HG03280 (cell line): ENCODE data around the gene SDS.
A peak's percentile ranks its signal among the peaks of the same experiment; 100 is the strongest.

Source experiments
- ATAC-seq: cut with Tn5 transposase; IDR thresholded peaks from one replicate; pipeline ENCODE4 v1.9.1; 2021; ENCODE audit warnings: mild to moderate bottlenecking, moderate library complexity; ENCODE audit not compliant: unreplicated experiment

SDS gene

DNA sequence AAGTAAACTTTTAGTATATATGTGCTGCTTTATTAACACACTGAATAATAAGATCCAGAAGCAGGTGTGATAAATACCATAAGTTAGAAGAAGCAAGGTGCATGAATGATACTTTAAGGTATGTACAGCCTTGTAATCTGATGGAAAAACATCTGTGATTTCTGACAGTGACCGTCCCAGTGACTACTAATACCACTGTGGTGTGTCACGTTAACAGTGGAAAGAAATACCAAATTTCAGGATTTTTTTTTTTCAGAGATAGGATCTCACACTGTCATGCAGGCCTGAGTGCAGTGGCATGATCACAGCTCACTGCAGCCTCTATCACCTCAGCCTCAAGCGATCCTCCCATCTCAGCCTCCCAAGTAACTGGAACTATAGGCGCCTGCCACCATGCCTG lies 21.5 kb downstream of the SDS start:
- no peak for ATAC-seq

DNA sequence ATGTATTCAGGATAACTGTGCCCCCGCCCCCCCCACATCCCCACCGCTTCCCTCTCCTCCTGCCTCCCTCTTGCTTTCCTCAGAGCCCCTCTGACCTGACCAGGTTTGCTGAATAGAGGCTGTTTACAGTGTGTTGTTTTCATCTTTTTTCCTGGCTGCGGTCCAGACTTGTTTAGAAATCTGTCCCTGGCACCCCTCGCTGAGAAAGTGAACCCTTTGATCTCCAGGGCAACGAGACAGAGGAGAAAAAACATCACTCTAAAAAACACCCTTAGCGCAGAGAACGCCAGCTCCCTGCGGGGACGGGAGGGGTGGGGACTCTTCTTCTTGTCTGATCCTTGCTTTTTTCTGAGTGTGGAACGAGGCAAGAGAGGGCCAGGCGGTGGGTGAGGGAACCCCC lies 22.5 kb downstream of the SDS start:
- ATAC-seq, result no peak

DNA sequence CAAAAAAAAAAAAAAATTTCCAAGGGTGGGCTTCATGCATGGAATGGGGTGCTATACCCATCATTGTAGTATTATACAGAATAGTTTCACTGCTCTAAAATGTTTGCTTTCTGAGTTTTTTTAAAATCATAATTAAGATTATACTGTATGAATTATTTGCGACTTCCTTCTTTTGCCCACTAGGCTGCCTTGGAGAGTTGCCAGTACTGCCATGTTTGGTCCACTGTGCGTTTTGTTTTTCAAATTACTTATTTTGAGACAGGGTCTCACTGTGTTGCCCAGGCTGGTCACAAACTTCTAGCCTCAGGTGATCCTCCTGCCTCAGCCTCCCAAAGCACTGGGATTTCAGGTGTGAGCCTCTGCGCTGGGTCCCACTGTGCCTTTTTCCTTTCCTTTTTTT lies 25.4 kb downstream of the SDS start:
- no peak for ATAC-seq

DNA sequence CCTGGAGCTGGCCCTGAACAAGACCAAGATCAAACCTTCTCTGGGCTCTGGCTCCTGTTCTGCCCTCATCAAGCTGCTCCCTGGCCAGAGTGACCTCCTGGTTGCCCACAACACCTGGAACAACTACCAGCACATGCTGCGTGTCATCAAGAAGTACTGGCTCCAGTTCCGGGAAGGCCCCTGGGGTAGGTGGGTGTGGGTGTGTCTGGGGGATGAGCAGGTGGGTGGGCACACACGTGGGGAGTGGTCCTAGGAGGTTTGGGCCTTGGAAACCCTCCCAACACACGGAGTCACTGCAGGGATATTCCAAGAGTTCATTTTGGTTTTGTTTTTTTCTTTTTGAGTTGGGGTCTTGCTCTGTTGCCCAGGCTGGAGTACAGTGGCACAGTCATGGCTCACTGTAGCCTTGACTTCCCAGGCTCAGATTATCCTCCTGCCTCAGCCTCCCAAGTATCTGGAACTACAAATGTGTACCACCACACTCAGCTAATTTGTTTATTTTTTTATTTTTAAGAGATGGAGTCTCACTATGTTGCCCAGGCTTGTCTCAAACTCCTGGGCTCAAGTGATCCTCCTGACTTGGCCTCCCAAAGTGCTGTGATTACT lies 28.8 kb downstream of the SDS start:
- no peak for ATAC-seq

DNA sequence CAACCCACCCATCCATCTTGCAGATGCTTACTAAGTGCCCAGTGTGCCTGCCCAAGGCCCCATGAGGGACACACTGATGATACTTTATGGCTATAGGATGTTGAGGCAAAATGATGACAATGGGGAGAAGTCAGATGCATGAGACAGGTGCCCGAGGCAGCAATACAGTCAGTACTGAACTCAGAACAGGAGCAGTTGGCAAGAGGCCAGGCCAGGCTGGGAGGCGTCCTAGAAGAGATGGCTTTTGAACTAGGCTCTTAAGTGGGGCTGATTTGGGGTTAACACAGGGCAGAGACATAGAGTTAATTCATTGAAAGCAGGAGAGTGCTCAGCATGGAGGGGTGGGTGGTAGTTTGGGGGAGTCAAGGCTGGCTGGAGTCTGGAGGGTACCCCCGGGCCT lies 29.7 kb downstream of the SDS start:
- no peak for ATAC-seq

DNA sequence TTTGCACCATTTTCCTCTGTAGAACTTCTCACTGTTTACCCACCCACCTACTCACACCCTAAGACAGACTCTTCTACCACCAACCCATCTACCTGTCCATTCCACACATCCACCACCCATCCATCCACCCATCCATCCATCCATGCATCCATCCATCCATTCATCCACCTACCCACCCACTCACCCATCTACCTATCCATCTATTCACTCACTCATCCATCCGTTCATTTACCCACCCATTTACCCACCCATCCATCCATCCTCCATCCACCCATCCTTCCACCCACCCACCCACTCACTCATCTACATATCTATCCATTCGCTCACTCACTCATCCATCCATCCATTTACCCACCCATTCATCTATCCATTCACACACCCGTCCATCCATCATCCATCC lies 30.2 kb downstream of the SDS start:
- no peak for ATAC-seq

DNA sequence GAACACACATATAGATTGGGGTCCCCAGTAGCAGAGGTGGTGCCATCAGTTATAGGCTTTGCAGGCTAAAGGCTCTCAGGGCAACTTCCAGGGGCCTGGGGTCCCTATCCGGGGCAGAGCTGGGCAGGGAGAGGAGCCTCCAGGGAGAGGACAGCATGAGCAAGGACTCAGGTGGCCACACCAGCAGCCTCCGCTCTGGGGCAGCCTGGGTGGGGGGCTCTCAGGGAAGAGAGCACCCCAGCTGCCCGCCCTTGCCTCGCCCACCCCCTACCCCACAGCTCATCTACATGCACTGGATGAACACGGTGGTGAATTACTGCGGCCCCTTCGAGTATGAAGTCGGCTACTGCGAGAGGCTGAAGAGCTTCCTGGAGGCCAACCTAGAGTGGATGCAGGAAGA lies 31.3 kb downstream of the SDS start:
- no peak for ATAC-seq

DNA sequence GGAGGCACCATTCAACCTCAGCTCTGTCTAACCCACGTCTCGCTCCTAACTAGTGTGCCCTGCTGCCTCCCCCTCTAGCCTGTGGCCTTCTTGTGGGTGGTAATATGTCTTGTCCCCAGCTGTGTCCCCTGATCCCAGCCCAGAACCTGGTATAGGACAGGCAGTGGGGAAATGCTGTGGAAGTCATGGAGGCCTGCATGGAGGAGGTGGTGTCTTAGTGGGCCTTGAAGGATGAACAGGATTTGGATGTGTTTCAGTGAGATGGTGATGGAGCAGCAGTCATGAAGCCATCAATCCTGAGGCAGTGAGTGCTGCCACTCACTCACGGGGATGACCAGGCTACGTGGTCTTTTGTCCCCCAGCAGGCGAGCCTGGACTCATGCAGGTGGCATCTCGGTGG lies 31.9 kb downstream of the SDS start:
- no peak for ATAC-seq

DNA sequence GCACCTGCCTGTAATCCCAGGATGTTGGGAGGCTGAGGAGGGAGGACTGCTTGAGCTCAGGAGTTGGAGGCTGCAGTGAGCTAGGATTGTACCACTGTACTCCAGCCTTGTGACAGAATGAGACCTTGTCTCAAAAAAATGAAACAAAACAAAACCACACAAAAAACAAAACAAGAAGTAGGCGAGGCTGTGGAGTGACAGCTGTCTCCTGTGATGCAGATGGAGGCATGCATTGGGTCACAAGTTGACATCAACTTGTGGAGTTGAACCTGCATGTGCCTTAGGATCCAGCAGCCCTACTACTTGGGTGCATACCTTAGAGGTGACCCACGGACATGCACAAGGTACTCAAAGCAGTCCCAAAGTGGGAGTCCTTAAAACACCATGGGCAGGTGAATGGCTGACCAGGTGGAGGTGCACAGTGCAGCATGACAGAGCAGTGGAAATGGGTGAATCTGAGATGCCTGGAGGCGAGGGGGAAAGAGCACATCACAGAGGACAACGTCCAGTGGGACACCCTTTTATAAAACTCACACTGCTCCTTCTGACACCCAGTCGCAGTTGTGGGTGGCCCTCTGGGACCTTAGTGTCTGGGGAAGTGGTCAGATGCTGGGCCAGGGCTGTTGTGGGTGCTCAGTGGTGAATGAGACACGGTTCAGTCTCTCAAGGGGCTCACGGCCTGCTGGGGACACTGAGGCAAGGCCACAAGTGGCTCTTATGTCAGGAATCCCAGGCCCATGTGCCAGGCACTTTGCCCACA lies 32.6 kb downstream of the SDS start:
- ATAC-seq, result no peak

DNA sequence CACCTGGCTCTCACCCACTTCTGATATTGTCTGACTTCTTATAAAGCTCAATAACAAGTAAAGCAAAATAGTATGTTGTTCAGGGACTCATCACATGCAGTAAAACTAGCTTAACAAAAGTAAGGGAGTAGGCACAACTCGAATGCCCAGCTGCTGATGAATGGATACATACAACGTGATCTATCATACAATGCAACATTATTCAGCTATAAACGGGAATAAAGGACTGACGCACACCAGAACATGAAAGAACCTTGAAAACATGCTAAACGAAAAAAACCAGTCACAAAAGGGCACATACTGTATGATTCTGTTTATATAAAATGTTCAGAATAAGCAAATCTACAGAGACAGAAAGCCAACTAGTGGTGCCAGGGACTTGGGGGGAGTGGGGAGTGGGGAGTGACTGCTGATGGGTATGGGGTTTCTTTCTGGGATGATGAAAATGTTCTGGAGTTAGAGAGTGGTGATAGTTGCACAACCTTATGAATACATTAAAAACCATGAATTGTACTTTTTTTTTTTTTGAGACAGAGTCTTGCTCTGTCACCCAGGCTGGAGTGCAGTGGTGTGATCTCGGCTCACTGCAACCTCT lies 34.2 kb downstream of the SDS start:
- no peak for ATAC-seq

DNA sequence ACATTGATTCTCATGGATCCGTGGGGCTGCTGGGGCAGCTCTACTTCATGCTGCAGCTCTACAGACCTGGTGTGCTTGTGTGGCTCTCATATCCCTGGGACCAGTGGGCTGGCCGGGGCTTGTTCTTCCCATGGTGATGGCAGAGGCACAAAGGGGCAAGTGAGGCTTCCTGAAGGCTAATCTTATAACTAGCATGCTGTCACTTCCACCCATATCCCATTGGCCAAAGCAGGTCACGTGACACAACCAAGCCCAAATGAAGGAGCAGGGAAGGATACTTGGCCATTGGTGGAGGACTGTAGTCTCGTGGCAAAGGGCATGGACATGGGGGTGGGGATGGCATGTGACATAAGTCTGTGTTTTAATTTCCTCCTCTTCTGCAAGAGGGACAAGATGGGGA lies 35.4 kb downstream of the SDS start:
- no peak for ATAC-seq

DNA sequence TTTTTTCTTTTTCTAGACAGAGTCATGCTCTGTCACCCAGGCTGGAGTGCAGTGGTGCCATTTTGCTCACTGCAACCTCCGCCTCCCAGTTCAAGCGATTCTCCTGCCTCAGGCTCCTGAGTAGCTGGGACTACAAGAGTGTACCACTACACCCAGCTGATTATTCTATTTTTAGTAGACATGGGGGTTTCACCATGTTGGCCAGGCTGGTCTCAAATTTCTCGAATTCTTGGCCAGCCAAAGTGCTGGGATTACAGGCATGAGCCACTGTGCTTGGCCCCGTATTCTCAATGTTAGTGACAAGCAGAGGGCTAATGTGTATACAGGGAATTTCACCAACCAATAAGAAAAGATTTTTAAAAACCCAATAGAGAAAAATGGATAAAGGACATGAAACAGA lies 36.9 kb downstream of the SDS start:
- ATAC-seq, result no peak

DNA sequence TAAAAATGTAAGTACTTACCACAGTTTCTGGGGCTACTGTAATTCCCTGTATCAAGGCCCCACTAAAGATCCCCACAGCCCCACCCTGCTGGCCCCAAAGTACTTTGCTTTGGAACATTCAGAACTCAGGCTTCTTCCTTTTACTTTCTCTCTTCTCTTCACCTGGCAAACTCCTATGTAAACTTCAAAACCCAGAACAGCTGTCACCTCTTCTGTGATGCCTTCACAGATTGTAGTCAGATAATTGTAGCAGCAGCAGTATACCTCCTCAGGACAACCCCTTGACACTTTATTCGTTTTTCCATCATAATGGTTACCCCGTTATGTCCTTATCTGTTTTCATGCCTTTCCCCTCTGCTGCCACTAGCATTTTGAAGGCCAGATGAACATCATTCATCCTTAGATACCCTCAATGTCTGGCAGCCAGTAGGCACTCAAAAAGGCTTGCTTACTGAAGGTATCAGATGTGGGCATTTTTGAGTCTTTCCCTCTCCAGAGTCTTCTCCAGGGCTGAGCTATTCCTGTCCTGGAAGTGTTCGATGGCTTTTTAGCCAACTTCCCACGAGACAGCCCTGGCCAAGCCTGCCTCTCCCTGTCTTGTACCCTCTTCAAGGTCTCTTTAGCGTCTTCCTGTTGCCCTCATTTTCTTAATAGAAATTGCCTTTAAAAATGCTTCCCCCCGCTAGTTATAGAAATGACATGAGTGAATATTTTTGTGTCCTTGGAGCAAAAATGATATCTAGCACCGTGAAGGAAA lies 37.9 kb downstream of the SDS start:
- no peak for ATAC-seq

DNA sequence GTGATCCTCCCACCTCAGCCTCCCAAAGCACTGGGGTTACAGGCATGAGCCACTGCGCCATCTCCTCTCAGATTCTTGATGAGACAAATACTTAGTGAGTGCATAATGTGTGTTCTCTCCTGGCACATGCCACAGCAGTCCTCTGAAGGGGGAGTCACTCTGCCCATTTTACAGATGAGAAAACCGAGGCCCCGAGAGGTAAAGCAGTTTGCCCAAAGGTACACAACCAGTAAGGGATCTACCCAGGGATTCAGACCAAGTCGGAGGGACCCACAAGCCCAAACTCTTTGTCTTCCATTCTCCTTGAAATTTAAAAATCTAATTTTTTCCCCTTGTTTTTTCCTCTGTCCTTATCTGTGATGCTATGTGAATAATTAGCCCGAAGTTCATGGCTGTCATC lies 39.0 kb downstream of the SDS start:
- ATAC-seq, result no peak

DNA sequence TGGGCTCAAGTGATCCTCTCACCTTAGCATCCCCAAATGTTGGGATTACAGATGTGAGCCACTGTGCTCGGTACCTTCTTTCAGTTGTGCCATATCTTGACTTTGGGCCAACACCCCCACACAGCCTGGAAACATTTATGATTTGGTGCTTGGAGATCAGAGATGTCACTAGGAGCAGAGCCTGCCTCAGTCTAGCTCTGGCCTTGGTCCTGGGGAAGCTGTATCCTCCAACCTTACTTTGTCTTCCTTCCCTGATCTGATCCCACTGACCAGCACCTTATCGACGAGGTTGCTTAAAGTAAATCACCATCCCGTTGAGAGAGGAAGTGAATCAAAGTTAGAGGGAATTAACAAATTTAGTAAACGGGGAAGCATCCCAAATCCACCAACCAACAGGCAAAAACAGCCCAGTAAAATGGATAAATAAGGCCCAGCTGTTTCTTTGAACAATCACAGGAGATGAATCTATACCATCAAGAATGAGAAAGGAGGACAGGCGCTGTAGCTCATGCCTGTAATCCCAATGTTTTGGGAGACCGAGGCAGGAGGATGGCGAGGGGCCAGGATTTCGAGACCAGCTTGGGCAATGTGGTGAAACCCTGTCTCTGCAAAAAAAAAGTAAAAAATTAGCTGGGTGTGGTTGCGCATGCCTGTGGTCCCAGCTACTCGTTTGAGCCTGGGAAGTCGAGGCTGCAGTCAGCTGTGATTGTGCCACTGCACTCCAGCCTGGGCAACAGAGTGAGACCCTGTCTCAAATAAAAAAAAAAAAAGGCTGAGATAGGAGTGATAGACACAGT lies 41.9 kb downstream of the SDS start:
- no peak for ATAC-seq

DNA sequence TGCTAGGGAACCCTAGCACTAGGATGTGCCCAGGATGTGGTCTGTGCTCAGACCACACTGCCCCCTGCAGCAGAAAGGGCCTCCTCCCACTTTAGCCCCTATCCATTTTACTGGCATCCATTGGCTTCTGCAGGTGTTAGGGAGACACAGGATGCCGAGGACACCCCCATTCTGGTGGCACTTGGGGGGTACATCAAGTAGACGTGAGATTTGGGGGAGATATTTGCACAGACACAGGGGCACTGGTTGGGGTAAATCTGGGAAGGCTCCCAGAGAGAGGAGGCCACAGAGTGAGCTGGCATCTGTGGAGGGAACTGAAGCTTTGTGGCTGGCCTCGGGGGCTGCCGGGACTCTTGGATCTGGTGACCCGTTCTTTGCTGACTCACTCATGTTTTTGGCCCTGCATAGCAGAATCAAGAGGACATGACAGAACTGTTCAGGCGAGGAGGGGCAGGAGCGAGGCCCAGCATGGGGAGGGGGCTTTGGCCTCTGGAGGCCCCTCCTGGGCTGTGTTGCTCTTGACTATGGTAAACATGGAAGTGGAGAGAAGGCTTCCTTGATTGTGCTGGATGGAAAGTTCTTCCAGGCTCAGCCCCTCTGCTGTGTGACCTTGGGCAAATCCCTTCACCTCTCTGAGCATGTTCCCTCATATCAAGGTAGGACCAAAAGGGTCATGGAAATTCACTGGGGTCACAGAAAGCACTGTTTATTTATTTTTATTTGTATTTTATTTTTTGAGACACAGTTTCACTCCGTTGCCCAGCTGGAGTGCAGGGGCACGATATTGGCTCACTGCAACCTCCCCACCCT lies 43.5 kb downstream of the SDS start:
- ATAC-seq, result no peak

DNA sequence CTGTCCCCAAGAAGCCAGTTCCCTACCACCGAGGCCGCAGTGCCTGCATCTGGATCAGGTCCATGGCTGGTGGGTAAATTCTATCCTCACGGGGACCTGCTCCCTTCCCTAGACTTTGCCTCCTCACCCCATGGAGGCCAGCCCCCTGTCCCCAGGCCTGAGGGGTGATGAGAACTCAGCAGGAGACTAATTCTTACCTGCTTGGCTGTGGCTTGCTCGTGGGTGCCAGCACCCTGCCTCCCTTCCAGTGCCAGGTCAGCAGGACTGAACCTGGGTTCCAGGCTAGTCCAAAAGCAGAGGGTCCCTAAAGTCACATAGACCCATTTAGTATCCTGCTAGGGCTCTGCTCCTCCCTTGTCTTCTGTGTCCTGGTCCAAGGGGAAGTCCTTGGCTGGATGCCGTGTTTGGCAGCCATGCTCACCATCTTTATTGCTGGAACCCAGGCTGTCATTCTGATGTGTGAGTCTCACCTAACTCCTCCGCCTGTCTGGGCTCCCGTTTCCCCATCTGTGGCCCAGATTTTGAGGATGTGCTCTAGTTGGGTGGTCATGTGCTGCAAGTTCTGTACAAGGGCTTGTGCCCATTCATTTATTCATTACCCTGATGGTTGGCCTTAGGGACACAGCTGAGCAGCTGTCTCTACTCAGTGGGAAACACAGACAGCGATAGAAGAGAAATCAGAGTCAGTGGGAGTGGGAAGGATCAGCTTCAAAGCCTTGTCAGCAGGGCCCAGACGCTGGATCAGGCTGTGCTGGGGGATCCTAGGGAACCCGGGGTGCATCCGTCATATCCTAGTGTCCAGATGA lies 44.4 kb downstream of the SDS start:
- ATAC-seq, result no peak

DNA sequence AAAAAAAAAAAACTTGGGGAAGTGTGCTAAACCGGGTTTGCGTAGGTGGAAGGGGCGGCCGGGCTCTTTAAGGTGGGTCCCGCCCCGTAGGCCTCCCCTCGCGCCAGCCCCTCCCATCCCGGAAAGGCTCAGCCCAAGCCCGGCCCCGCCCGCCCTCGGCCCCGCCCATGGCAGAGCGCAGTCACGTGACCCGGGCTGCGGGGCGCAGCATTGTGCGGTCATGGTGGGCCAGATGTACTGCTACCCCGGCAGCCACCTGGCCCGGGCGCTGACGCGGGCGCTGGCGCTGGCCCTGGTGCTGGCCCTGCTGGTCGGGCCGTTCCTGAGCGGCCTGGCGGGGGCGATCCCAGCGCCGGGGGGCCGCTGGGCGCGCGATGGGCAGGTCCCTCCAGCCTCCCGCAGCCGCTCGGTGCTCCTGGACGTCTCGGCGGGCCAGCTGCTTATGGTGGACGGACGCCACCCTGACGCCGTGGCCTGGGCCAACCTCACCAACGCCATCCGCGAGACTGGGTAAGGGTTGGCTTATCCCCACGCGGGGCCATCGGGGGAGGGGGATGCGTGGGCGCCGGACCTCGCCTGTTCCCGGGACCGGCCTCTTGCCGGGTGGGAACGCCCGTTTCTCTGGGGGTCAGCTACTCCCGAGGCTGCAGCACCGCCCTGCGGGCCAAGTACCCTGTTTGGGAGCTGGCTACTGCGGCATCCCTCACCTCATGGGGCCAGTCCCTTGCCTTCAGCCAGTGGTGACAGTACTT lies 45.1 kb downstream of the SDS start, which contains the start of gene PLBD2:
Gene PLBD2 (plus strand): TSS at position 207 of the 752 bp plus-strand sequence. CDS start 14 bp downstream, at position 221.
- ATAC-seq, result peak; percentile 86
